Stimulated activated CD8-positive, alpha-beta memory T cell treated with anti-CD3 and anti-CD28 coated beads, Interleukin-12 subunit alpha, Interleukin-12 subunit beta, amount 100 ng/mL, for 24 hours (primary cell): ENCODE data around the gene ADGRV1.

Experiments
- DNase-seq: peaks from one replicate; pipeline ENCODE4 v3.0.0-alpha.2; 2020; ENCODE audit errors: extremely low read depth

The ADGRV1 gene

DNA sequence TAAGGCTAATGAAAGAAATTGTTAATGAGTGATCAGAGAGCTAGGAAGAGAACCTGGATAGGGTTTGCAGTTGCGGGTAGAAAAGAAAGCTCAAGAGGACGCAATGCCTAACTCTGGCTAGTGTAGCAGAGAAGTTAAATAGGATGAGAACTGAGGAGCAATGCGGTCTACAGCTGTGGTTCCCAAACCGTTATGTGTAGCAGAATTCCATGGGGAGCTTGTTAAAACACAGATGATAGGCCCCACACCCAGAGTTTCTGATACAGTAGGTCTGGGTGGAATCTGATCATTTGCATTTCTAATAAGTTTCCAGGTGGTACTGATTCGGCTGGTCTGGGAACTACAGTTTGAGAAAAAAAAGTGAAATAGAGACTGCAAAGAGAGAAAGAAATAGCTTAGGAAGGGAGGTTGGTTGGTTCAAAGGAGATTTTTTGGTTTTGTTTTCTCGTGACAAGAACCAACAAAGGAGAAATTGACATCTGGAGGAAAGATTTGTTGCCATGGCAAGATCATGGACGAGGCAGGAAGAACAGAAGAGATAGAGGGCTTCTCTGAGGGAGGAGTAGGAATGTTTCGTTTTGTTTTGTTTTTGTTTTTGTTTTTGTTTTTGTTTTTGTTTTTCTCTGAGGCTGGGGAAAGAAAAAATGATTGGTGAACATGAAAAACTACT is 548.4 kb downstream of the ADGRV1 start:
- no peak for DNase-seq

DNA sequence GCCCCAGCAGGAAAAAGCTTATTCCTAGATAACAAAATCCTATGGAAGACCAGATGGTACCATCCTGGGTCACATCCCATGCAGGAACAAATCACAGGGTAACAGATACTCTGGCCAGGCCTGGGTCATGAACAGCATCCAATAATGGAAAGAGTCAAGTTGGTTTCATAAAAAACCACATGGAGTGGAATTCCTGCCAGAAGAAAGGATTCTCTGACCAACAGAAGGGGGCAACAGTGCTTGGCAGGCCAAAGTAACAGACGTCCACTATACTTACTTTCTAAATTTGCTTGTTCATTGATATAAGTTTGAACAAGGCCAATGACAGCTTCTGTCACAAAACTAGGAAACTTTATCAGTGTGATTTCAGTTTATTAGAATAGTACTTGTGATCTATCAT is 551.0 kb downstream of the ADGRV1 start:
- no peak for DNase-seq

DNA sequence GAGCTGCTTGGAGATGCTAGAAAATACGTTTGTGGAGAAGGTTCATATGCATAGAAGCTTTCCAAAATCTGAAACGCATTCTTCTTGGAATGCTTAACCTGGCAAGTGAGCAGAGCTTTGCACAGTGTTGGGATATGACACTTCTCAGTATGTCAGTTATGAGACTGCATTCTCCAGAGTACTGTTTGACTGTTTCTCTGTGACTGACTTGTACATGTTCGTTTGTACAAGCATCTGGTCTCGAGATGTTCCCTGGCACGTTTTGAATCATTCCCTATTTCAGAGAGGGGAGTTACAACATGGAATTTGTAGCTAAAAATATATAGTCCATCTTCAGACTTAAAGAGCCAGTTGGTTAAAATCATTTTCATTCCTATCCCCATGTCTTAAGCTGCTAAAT is 552.1 kb downstream of the ADGRV1 start:
- DNase-seq = no peak

DNA sequence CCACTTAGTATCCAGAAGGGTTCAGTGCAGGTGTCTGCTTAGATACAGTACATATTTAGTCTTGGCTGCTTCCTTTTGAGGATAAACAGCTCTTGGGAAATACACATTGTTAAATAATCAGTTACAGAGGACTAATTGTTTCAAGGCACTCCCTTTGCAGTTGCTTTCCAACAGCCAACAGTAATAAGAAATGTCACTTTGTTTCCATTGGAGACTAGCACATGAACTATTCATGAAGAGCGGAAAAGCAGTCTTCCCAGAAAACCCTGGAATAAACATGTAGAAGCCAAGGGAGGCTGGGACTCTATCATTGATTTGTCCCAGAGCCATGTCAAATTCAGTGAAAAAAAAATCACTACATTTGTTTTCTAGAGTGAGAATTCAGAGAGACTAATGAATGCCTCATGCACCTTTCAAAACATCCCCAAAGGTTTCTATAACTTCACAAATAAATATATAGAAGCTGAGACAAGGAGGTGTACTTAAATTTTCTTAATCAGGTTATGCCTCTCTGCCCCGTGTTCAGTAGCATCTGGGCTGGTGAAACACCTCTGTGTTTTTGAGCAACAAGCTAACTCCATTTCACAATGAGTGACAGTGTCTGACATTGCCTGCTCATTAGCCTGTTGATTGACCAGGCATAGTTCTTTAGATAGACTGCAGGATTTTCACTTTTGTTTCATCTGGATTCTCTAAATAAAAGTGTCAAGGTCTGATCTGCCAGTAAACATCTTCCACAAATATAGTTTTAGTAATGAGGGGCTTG is 553.1 kb downstream of the ADGRV1 start:
- no peak for DNase-seq

DNA sequence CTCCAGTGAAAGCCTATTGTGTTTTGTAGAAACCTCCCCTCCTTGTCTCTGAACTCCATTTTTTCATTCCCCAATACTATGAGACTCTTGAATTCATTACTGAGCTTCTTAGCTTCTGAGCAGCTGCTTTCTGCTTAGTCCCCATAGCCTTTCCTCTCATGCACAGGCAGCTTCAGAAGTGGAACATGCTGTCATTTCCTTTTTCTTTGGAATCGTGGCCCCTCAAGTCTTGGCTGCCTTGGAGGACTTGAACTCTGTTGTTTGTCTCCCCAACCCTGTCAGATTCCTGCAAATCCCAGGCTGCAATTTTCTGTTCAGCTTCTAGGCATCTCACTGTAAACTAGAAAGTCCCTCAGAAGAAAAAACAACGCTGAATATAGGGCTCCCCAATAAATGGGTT is 556.1 kb downstream of the ADGRV1 start:
- no peak for DNase-seq

DNA sequence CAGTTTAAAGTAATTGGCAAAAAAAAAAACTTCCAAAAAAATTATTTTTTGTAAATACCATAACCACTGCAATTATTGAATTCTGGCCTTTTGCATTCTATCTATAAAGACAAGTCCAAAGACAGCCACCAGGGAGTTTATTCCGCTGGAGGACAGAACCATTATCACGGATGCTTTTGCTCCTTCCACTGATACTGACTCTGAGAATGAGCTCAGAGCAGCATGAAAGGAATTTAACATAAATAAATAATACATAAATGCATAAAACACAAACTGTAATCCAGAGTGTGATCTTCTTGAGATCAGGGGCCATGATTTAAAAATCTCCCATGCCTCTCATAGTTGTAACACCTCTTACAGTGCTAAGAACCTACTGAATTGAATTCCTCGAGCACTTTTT is 559.8 kb downstream of the ADGRV1 start:
- DNase-seq = no peak

DNA sequence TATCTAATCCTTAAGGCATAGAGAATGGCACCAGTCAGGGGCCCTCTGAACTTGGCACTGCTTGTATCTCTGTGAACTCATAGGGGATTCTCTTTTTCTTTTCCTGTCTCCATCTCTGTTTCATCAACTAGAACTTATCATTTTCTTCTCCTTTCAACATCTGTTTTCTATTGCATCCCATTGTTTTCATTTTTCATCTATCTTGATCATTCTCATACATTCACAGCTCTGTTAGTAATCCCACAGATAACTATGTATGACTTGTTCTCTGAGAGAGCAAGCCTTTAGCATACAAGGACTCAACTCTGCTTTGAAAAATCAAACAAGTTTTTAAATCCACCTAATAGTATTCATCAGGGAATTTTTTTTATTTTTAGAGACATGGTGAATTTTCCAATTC is 560.2 kb downstream of the ADGRV1 start:
- no peak for DNase-seq

DNA sequence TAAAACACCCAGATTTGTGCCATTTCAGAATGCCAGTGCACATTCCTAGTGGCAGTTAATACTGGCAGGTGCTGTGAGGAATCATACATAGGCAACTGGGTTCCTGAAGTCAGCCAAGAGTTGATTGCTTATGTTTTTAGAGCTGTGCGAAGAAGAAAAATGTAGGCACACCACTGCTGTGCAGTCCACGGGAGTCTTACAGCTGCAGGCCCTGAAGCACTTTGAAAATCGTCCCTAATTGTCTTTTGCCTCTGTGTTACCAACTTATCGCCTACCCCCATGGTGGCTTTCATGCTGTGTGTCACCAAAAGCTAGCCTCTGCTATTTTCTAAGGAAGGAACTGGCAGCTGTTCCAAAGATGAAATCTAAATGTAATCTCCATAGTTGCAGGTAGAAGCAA is 560.6 kb downstream of the ADGRV1 start:
- DNase-seq = no peak

DNA sequence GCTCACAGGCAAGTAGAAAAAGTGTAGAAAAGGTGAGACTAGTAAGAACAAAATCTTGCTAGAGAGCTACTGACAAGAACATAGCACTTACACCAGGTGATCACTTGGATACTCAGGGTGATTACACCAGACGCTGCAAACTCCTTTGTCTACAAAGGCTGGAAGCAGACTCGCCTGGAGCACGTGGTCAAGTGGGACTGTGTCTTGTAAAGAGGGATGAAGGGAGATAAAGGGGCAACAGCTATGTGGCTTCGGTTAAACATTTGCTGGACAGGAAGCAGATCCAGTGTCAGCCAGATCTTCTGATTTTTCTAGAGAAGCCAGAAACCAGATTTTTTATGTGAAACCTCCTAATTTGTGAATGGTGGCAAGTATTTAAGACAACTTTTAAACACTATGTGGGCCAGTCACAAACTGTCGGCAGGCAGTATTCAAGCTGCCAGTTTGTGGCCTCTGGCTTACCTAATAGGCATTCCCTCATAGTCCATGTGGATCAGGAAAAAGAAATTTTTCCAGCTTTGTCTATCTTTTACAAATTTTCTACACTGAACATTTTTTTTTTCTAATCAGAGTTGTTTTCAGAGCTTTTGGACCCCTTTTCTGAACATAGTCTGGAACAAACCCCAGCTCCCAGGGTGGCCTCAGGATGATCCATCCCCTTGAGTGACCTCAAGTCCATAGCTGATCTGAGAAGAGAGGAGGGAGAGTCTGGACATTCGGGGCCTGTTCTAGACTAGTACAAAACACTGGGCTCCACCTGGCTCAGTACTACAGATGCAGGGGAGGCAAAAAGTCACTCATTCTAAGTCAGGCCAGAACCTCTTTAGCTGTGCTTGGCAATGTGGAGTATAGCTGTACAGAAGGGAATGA is 561.6 kb downstream of the ADGRV1 start:
- DNase-seq = no peak

DNA sequence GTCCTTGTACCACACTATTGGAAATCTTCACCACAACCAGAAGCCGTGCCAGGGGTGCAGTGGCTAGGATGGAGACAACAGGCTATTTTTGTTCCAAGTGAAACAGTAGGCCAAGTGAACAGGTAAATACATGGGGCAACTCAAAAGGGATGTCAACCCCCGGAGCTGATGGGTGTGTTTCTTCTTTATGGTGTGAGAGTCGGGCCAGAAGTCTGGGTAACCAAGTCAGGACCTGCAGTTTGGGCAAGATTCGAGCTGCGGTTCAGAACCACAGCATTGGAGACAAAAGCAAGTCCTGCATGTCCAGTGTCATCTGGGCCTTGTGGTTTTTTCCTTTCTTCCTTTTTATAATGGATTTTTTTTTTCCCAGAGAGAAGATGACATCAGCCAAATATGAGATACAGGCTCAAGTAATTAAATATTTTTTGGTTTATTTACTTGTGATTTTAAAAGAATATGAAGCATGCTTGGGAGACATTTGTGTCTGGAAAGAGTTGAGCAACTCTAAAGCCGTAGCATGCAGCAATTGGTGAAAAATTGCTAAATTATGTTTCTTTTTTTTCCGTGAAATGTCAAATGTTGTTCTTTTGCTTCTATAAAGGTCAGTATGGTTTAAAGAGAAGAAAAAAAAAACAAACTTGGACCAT is 562.9 kb downstream of the ADGRV1 start:
- DNase-seq = no peak

DNA sequence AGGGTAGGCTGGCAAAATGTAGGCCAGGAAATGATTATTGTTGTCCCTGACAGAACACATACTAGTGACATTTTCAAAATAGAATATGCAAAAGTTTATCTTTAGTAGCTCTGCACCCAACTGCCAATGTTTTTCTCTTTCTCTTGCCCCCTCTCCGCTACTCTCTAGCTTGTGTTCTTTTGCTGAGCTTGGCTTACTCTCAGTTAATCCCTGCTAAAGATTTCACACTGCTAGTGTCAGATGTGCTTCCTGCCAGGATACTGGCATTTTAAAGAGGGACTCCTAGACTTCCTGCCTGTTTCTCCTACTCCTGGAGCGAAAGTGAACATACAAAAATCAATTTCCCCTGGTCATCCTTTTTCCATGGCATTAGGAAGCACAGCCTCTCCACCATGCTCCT is 564.1 kb downstream of the ADGRV1 start:
- DNase-seq = no peak

DNA sequence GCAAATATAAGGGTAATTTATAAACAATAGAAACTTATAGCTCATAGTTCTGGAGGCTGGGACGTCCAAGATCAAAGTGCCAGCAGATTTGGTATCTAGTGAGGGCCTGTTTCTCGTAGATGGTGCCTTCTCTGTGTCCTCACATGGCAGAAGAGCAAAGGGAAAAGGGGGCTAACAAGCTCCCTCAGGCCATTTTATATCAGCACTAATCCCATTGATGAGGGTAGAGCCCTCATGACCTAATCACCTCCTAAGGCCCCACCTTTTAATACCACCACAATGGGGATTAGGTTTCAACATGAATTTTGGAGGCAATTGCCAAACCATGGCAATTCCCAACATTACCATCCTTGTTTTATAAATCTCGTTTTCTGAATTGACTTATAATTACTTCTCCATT is 564.7 kb downstream of the ADGRV1 start:
- no peak for DNase-seq

DNA sequence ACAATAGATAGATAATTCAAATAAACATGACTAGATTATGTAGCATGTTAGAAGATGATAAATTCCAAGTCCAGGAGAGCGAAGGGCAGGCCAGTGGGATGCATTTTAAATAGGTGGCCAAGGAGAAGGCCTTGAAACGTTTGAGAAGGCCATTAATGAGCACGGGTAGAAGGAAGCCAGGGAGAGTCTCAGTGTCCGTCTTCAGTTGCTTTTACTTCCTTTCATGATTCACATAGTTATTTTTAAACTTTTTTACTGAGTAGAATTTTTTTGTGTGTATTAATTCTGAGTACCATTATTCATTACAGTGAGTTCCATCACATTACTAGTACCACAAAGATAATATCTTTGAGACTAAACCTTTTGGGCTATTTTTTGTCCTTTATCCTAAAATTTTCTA is 565.3 kb downstream of the ADGRV1 start:
- DNase-seq = no peak

DNA sequence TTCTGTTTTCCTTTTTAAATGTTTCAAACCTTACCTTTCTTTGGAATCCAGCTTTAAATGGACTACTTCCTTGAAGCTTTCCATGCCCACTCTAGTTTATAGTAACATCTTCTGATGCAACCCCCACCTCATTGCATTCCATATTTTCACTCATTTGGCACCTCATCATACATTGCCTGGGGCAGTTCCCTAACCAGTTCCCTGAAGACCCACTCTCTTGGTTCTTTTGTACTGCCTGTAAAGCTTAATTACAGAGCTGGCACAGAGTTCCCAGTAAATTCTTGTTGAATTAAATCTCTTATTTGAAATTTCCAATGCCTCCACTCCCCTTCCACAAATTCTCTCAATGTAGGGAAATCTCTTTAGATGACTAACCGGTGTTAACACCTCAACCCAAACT is 567.3 kb downstream of the ADGRV1 start:
- DNase-seq = no peak

DNA sequence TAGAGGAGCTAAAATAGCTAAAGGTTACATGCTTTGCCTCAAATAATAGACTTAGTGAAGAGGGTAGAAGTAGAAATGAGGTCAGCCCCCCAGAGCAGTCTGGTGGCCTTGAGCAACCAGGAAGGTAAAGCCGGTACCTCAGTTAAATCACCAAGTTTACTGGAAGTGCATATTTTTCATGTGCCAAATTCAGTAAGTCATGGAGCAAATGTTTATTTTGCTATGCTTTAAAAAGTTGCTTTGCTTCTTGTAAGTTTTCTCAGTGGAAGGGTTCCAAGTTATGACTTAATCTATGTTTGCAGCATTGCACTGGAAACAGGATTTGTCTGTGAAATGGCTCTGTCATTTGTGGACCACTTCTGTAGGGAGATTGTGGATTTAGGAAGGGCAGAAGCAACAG is 567.9 kb downstream of the ADGRV1 start:
- no peak for DNase-seq

DNA sequence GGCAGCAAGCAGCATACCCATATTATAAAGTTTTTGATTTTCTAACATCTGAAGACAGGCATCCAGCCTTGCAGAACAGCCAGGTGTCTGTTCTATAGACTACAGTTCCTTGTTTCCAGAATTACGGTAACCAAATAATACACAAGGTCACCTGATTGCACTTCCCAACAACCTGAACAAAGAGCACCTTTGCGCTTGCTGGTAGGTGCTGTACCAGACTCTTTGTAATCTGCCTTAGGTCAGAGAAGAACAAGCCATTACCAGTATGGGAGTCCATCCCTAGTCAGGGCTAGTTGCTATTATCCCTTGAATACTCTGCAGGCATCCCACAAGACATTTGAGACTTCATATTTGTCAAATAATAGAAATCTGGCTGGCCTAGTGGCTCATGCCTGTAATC is 568.3 kb downstream of the ADGRV1 start:
- no peak for DNase-seq

DNA sequence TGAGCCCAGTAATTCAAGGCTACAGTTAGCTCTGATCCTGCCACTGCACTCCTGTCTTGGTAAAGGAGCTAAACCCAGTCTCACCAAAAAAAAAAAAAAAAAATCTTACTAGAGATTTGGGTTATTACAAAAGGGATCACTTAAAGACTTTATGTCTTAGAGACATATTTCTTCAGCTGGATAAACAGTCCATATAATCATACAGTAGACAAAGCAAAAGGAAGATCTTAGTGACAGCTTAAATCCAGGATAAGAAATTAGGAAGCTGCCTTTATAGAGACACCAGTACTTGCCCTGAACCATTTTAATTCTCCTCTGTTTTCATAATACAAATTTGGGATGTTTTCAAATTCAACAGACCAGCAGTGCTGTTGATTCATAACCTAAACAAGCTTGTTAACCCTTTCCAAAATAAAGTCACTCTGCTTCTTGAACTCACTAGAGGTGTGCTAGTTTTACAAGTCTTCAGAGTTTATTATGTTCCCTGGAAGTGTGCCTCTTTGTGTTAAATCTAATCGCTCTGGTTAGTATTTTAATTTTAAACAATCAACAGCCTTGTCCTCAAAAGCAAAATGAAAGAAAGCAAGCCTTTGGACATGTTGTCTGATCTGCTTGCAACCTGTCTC is 569.0 kb downstream of the ADGRV1 start:
- no peak for DNase-seq

DNA sequence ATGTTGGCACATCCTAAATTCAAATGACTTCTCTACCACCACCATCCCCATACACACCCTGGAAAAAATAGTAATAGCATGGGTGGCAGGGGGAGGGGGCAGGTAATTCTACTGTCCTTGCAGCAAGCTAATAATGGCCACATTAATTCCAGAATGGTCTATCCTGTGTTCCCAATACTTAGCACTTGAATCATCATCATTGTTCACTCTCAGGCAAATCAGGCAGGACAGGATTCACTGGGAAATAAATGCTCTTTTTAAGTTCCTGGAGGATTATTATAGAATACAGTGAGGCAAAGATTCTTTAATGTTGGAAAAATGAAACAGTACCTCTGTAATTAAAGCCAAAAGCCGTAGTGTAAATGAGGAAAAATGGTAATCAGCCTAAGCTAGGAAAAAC is 570.0 kb downstream of the ADGRV1 start:
- DNase-seq = no peak

DNA sequence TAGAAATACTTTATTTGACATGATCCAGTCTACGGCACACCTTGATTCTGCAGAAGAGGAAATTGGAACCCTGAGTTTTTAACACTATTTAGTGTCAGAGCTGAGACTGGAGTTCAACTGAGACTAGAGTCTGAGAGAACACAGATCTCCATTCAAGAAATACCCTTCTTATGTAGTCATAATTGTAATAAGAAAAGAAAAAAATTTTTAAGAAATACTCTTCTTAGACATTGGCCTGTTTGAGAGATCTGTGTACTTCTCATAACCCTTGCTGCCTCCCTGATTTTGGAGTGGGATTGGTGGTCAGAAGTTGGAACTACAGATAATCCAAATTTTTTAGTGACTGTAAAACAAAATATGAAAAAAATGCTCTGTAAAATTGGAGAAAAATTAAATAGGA is 571.2 kb downstream of the ADGRV1 start:
- DNase-seq = no peak

DNA sequence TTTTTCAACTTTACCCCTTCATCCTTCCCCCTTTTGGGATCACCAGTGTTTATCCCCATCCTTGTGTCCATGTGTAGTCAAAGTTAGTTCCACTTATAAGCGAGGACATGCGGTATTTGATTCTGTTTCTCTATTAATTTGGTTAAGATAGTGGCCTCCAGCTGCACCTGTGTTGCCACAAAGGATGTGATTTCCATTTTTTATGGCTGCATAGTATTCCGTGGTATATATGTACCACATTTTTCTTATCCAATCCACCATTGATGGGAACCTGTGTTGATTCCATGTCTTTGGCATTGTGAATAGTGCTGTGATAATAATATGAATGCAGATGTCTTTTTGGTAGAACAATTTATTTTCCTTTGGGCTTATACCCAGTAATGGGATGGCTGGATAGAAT is 572.2 kb downstream of the ADGRV1 start:
- DNase-seq = no peak

DNA sequence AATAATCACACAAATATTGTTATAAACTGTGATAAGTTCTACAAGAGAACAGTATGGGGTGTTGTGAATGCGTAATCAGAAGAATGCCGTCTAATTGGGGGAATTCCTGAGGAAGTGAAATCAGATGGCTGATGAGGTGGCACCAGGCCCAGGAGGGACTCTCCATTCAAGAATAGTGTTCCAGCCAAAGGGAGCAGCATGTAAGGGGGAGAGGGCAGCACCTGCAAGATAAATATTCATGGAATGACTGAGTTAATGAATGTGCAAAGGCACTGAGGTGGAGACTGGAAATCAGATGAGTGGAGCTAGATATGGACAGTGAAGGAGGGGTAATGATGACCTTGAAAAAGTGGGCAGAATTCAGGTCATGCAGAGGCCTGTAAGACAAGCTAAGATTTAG is 574.0 kb downstream of the ADGRV1 start:
- DNase-seq = no peak

DNA sequence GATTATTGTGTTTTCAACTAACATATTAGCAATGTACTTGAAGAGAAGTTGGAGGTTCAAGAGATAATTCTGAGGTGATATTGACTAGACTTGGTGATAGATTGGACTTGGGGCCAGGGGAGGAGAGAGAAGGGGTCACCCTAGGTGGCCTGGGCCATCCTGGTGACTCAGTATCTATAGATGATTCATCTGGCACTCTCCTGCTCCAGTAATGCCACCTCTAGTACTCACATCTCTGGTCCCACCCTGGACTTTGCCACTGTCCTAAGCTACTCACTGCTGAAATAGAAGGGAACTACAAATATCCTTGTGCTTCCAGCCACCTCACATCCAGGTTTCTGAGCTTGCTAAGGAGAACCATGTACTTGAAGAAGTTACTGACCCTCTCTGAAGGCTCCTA is 574.6 kb downstream of the ADGRV1 start:
- DNase-seq = no peak
